ENCODE results near the gene PALM3. TPM values are rescaled to one million over a fixed set of nuclear protein-coding genes. Genes with fewer than 3 reads are reported as not detected.

Gene PALM3
- total RNA-seq, 1 experiment from 2014 or later = not detected

- in situ Hi-C loops (cut with HindIII; ENCODE audit: low pct_unique_long_range_greater_than_20kb, low sequenced_read_pairs) = no loop called here
Measured at GRCh38 chr19:14070268-14071050, 8.6 kb upstream of the PALM3 start.

GRCh38 chr19:14066134-14066533, 4.3 kb upstream of the PALM3 start:
- in situ Hi-C loops (cut with HindIII; ENCODE audit: low pct_unique_long_range_greater_than_20kb, low sequenced_read_pairs) = no loop called here
- no peak for DNase-seq (ENCODE audit: low read depth, low spot score)

More at GRCh38 chr19:14070268-14071050, 8.6 kb upstream of the PALM3 start:
- no peak for DNase-seq (ENCODE audit: low read depth, low spot score)

GRCh38 chr19:14063105-14063504, 1.2 kb upstream of the PALM3 start:
- in situ Hi-C loops (cut with HindIII; ENCODE audit: low pct_unique_long_range_greater_than_20kb, low sequenced_read_pairs) = no loop called here
- DNase-seq (ENCODE audit: low read depth, low spot score) = no peak

- no peak for DNase-seq (ENCODE audit: low read depth, low spot score)
- in situ Hi-C loops (cut with HindIII; ENCODE audit: low pct_unique_long_range_greater_than_20kb, low sequenced_read_pairs) = no loop called here
Measured at GRCh38 chr19:14062558-14062855, 631 bp upstream of the PALM3 start.

GRCh38 chr19:14061081-14061749, 661 bp downstream of the PALM3 start:
- in situ Hi-C loops (cut with HindIII; ENCODE audit: low pct_unique_long_range_greater_than_20kb, low sequenced_read_pairs) = no loop called here
- DNase-seq (ENCODE audit: low read depth, low spot score) = no peak

GRCh38 chr19:14059652-14060155, 2.2 kb downstream of the PALM3 start:
- in situ Hi-C loops (cut with HindIII; ENCODE audit: low pct_unique_long_range_greater_than_20kb, low sequenced_read_pairs) = no loop called here
- no peak for DNase-seq (ENCODE audit: low read depth, low spot score)

GRCh38 chr19:14059093-14059480, 2.8 kb downstream of the PALM3 start:
- in situ Hi-C loops (cut with HindIII; ENCODE audit: low pct_unique_long_range_greater_than_20kb, low sequenced_read_pairs) = no loop called here
- DNase-seq (ENCODE audit: low read depth, low spot score) = no peak

GRCh38 chr19:14058182-14059092, 3.4 kb downstream of the PALM3 start:
- in situ Hi-C loops (cut with HindIII; ENCODE audit: low pct_unique_long_range_greater_than_20kb, low sequenced_read_pairs) = no loop called here
- no peak for DNase-seq (ENCODE audit: low read depth, low spot score)

- in situ Hi-C loops (cut with HindIII; ENCODE audit: low pct_unique_long_range_greater_than_20kb, low sequenced_read_pairs) = no loop called here
- no peak for DNase-seq (ENCODE audit: low read depth, low spot score)
Measured at GRCh38 chr19:14056741-14057356, 5.0 kb downstream of the PALM3 start.

- DNase-seq (ENCODE audit: low read depth, low spot score) = no peak
- in situ Hi-C loops (cut with HindIII; ENCODE audit: low pct_unique_long_range_greater_than_20kb, low sequenced_read_pairs) = no loop called here
Measured at GRCh38 chr19:14056069-14056666, 5.7 kb downstream of the PALM3 start.

GRCh38 chr19:14055396-14055795, 6.5 kb downstream of the PALM3 start:
- in situ Hi-C loops (cut with HindIII; ENCODE audit: low pct_unique_long_range_greater_than_20kb, low sequenced_read_pairs) = no loop called here
- no peak for DNase-seq (ENCODE audit: low read depth, low spot score)

GRCh38 chr19:14054721-14055120, 7.2 kb downstream of the PALM3 start:
- in situ Hi-C loops (cut with HindIII; ENCODE audit: low pct_unique_long_range_greater_than_20kb, low sequenced_read_pairs) = no loop called here
- DNase-seq (ENCODE audit: low read depth, low spot score) = no peak

- in situ Hi-C loops (cut with HindIII; ENCODE audit: low pct_unique_long_range_greater_than_20kb, low sequenced_read_pairs) = no loop called here
- DNase-seq (ENCODE audit: low read depth, low spot score) = no peak
Measured at GRCh38 chr19:14054099-14054498, 7.8 kb downstream of the PALM3 start.

GRCh38 chr19:14053500-14053899, 8.4 kb downstream of the PALM3 start:
- DNase-seq (ENCODE audit: low read depth, low spot score) = no peak
- in situ Hi-C loops (cut with HindIII; ENCODE audit: low pct_unique_long_range_greater_than_20kb, low sequenced_read_pairs) = no loop called here

GRCh38 chr19:14053032-14053431, 8.8 kb downstream of the PALM3 start:
- no peak for DNase-seq (ENCODE audit: low read depth, low spot score)
- in situ Hi-C loops (cut with HindIII; ENCODE audit: low pct_unique_long_range_greater_than_20kb, low sequenced_read_pairs) = no loop called here

- in situ Hi-C loops (cut with HindIII; ENCODE audit: low pct_unique_long_range_greater_than_20kb, low sequenced_read_pairs) = no loop called here
- DNase-seq (ENCODE audit: low read depth, low spot score) = no peak
Measured at GRCh38 chr19:14052470-14052869, 9.4 kb downstream of the PALM3 start.

GRCh38 chr19:14051980-14052379, 9.9 kb downstream of the PALM3 start:
- in situ Hi-C loops (cut with HindIII; ENCODE audit: low pct_unique_long_range_greater_than_20kb, low sequenced_read_pairs) = no loop called here
- no peak for DNase-seq (ENCODE audit: low read depth, low spot score)
